SK-N-MC (cell line): ENCODE measurements around the gene FDX1.
"Not testable (repeated sequence)": the region's sequence is repeated elsewhere in the genome, so short reads cannot be mapped to it uniquely, and the experiment has no call there.

Experiments used
- EZH2 ChIP-seq: fragments of 200-600 bp; sonication (generic); IDR thresholded peaks from one replicate; pipeline ENCODE4 v1.6.1; 2017; ENCODE audit warnings: antibody characterized with exemption
- POLR2AphosphoS5 ChIP-seq: IDR thresholded peaks from 2 replicates; pipeline ENCODE4 v1.6.1; 2012; ENCODE audit warnings: mild to moderate bottlenecking, low read depth, low read length, borderline replicate concordance

DNA sequence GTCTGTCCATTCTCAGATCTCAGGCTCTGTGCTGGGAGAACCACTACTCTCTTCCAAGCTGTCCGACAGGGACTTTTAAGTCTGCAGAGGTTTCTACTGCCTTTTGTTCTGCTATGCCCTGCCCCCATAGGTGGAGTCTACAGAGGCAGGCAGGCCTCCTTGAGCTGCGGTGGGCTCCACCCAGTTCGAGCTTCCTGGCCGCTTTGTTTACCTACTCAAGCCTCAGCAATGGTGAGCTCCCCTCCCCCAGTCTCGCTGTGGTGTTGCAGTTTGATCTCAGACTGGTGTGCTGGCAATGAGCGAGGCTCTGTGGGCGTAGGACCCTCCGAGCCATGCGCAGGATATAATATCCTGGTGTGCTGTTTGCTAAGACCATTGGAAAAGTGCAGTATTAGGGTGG, 41.5 kb upstream of the FDX1 start:
- not testable (repeated sequence) for TF ChIP-seq POLR2AphosphoS5, EZH2
